ENCODE measurements around the gene PCDHGB3.
"Not testable (repeated sequence)": the region's sequence is repeated elsewhere in the genome, so short reads cannot be mapped to it uniquely, and the experiment has no call there.

The PCDHGB3 gene

DNA sequence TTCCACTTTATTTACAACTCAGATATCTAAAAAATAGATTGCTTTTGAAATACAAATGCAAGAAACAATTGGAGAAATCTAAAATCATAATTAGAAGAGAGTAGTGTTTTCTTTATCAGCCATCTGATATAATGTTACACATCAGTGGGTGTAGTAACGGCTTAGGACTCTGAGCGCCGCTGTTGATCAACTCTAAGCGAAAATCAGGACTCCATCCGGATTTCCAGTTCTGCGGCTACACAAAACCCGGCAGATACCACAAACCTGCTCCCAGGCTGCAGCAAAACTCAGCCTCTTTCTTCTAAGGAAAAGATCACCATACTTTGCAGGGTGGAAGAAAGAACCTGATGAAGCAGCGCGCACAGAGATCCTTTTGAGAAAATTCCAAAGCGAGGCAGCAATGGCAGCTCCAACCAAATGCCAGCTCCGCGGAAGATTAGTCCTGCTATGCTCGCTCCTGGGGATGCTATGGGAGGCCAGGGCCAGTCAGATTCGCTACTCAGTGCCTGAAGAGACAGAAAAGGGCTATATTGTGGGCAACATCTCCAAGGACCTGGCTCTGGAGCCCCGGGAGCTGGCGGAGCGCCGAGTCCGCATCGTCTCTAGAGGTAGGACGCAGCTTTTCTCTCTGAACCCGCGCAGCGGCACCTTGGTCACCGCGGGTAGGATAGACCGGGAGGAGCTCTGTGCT, 32.7 kb downstream of the PCDHGB3 start, which contains the start of gene PCDHGA9:
Gene PCDHGA9, plus strand, starts transcription at position 226 of the 691 bp plus-strand sequence. Its CDS starts 175 bp downstream, at position 401.
- Histone ChIP-seq H3K4me1 (no peaks in the 10 kb centered on the region), H3K36me3 (no peaks in the 10 kb centered on the region; the same call in none of the 2 replicates), H3K4me3 (ENCODE audit: low read depth, low read length) (no peak within 1 kb of the TSS), H3K27me3 (no peaks in the 10 kb centered on the region), H3K9me3 (no peaks in the 10 kb centered on the region; the same call in none of the 2 replicates)
- TF ChIP-seq, protein P1, sequence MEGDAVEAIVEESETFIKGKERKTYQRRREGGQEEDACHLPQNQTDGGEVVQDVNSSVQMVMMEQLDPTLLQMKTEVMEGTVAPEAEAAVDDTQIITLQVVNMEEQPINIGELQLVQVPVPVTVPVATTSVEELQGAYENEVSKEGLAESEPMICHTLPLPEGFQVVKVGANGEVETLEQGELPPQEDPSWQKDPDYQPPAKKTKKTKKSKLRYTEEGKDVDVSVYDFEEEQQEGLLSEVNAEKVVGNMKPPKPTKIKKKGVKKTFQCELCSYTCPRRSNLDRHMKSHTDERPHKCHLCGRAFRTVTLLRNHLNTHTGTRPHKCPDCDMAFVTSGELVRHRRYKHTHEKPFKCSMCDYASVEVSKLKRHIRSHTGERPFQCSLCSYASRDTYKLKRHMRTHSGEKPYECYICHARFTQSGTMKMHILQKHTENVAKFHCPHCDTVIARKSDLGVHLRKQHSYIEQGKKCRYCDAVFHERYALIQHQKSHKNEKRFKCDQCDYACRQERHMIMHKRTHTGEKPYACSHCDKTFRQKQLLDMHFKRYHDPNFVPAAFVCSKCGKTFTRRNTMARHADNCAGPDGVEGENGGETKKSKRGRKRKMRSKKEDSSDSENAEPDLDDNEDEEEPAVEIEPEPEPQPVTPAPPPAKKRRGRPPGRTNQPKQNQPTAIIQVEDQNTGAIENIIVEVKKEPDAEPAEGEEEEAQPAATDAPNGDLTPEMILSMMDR (IDR thresholded peaks at IDR 0.05; ENCODE audit: low read depth, low read length): peak; percentile 55
- DNase-seq: no peak

DNA sequence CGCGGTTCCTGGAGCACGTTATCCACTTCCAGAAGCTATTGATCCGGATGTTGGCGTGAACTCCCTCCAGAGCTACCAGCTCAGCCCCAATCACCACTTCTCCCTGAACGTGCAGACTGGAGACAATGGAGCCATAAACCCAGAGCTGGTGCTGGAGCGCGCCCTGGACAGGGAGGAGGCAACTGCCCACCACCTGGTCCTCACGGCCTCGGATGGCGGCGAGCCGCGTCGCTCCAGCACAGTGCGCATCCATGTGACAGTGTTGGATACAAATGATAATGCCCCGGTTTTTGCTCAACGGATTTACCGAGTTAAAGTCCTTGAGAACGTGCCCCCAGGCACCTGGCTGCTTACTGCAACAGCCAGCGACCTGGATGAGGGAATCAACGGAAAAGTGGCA, 33.3 kb downstream of the PCDHGB3 start:
- TF ChIP-seq, protein P1 (IDR thresholded peaks at IDR 0.05; ENCODE audit: low read depth, low read length): no peak
- Histone ChIP-seq H3K27me3 (no peaks in the 10 kb centered on the region), H3K4me1 (no peaks in the 10 kb centered on the region), H3K9me3 (no peaks in the 10 kb centered on the region; the same call in none of the 2 replicates), H3K36me3 (no peaks in the 10 kb centered on the region; the same call in none of the 2 replicates), H3K4me3 (ENCODE audit: low read depth, low read length) (no peak overlapping the region)
- DNase-seq: no peak

DNA sequence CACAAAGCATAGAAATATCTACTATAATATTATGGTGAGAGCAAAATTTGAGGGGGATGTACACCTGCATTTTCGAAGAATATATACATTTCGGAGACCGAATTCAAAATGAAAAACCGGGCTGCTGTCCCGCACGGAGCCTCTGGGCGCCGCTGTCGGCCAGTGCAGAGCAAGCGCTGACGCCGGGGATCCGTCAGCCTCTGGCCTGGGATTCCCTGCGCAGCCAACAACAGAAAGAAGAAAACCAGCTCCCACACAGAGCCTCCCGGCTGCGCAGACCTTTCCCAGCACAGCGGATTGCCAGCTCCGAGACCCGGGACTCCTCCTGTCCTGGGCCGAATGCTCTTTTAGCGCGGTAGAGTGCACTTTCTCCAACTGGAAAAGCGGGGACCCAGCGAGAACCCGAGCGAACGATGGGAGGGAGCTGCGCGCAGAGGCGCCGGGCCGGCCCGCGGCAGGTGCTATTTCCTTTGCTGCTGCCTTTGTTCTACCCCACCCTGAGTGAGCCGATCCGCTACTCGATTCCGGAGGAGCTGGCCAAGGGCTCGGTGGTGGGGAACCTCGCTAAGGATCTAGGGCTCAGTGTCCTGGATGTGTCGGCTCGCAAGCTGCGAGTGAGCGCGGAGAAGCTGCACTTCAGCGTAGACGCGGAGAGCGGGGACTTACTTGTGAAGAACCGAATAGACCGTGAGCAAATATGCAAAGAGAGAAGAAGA, 37.9 kb downstream of the PCDHGB3 start, which contains the start of gene PCDHGB6:
Gene PCDHGB6, plus strand, starts transcription at position 232 of the 716 bp plus-strand sequence. Its CDS starts 182 bp downstream, at position 414.
- TF ChIP-seq, protein P1 (IDR thresholded peaks at IDR 0.05; ENCODE audit: low read depth, low read length): peak; percentile 19; the same call in 1 of the 2 replicates
- not testable (repeated sequence) for H3K4me3 ChIP-seq (ENCODE audit: low read depth, low read length); H3K36me3 ChIP-seq; H3K27me3 ChIP-seq; H3K4me1 ChIP-seq; DNase-seq; H3K9me3 ChIP-seq

DNA sequence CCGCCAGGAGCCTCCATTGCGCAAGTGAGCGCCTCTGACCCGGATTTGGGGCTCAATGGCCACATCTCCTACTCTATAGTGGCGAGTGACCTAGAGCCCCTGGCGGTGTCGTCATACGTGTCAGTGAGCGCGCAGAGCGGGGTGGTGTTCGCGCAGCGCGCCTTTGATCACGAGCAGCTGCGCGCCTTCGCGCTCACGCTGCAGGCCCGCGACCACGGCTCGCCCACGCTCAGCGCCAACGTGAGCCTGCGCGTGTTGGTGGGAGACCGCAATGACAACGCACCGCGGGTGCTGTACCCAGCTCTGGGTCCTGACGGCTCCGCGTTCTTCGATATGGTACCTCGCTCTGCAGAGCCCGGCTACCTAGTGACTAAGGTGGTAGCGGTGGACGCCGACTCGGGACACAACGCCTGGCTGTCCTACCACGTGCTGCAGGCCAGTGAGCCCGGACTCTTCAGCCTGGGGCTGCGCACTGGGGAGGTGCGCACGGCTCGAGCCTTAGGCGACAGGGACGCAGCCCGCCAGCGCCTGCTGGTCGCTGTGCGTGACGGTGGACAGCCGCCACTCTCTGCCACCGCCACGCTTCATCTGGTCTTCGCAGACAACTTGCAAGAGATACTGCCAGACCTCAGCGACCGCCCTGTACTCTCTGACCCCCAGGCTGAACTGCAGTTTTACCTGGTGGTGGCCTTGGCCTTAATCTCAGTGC, 39.7 kb downstream of the PCDHGB3 start:
- Histone ChIP-seq H3K36me3 (no peaks in the 10 kb centered on the region), H3K27me3 (no peaks in the 10 kb centered on the region), H3K4me1 (no peaks in the 10 kb centered on the region), H3K9me3 (no peaks in the 10 kb centered on the region; the same call in none of the 2 replicates), H3K4me3 (ENCODE audit: low read depth, low read length) (no peak overlapping the region)
- TF ChIP-seq, protein P1 (IDR thresholded peaks at IDR 0.05; ENCODE audit: low read depth, low read length): no peak
- no peak for DNase-seq

DNA sequence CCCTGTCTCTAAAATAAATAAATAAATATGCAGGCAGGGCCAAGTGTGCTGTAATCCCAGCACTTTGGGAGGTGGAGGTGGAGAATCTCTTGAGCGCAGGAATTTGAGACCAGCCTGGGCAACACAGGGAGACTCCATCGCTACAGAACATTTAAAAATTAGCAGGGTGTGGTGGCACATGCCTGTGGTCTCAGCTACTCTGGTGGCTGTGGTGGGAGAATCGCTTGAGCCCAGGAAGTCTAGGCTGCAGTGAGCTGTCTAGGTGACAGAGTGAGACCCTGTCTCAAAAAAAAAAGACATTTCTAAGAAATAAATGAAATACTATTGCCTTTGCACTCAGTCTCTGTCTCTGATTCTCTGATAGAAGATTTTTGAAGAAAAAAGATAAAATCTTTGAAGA, 41.5 kb downstream of the PCDHGB3 start:
- Histone ChIP-seq H3K4me3 (ENCODE audit: low read depth, low read length) (no peak overlapping the region), H3K9me3 (no peaks in the 10 kb centered on the region), H3K4me1 (no peaks in the 10 kb centered on the region), H3K36me3 (no peaks in the 10 kb centered on the region), H3K27me3 (no peaks in the 10 kb centered on the region)
- TF ChIP-seq, protein P1 (IDR thresholded peaks at IDR 0.05; ENCODE audit: low read depth, low read length): no peak
- no peak for DNase-seq

All from BE2C (cell line).